PFSK-1 (cell line): ENCODE results near the gene SELENON.

ENCODE experiments used
- FOXP2 ChIP-seq: optimal IDR thresholded peaks from 2 replicates; pipeline ENCODE3; 2011; ENCODE audit warnings: borderline replicate concordance, control low read depth, inconsistent platforms; ENCODE audit not compliant: insufficient read depth; ENCODE audit errors: extremely low read length, extremely low read depth
- POLR2AphosphoS5 ChIP-seq: IDR thresholded peaks from 2 replicates; pipeline ENCODE4 v1.6.1; 2012; ENCODE audit warnings: low read depth, mild to moderate bottlenecking, control low read depth, low read length, moderate library complexity
- REST ChIP-seq, 2 experiments: IDR thresholded peaks; 2 replicates each; pipeline versions ENCODE4 v1.6.1 to v1.8.0; 2011 to 2012; ENCODE audit warnings: low read depth in 2 of 2, low read length in 2 of 2, control low read depth in 1 of 2, inconsistent platforms in 1 of 2, mild to moderate bottlenecking in 1 of 2, moderate library complexity in 1 of 2; ENCODE audit not compliant: insufficient read depth in 1 of 2
- SIN3A ChIP-seq: IDR thresholded peaks from 2 replicates; pipeline ENCODE4 v1.6.1; 2012; ENCODE audit warnings: mild to moderate bottlenecking, low read length, moderate library complexity, borderline replicate concordance; ENCODE audit not compliant: insufficient read depth
- TAF1 ChIP-seq: IDR thresholded peaks from 2 replicates; pipeline ENCODE4 v1.6.1; 2012; ENCODE audit warnings: low read length, control low read depth, borderline replicate concordance; ENCODE audit not compliant: insufficient read depth

SELENON gene

GRCh38 chr1:25756215-25756614, 43.8 kb upstream of the SELENON start:
- TF ChIP-seq REST (IDR thresholded peaks at IDR 0.05; ENCODE audit: insufficient read depth in 1 of 2, low read depth in 2 of 2, low read length in 2 of 2), result no peak
- no peak for TF ChIP-seq FOXP2
- TF ChIP-seq POLR2AphosphoS5, result no peak
- no peak for TF ChIP-seq SIN3A
- TF ChIP-seq TAF1, result no peak

- no peak for TF ChIP-seq POLR2AphosphoS5
- no peak for TF ChIP-seq FOXP2
- TF ChIP-seq REST (IDR thresholded peaks at IDR 0.05; ENCODE audit: insufficient read depth in 1 of 2, low read depth in 2 of 2, low read length in 2 of 2), result no peak
- no peak for TF ChIP-seq TAF1
- no peak for TF ChIP-seq SIN3A
Observed at GRCh38 chr1:25757151-25757845, 42.7 kb upstream of the SELENON start.

DNA sequence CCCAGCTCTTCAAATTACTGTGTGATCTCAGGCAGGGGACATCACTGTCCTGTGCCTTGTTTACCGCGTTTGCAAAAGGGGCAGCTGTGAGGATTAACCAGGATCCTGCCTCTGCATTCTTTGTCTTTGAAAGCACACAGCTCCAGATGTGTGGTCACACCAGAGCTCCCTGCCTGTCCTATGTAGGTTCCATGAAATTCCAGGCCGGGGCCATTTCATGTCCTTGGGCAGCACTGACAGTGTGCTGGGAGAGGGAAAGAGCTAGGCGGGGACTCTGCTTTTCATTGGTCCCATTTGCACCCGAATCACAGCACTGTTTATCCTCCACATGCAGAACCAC, 42.2 kb upstream of the SELENON start:
- no peak for TF ChIP-seq TAF1
- no peak for TF ChIP-seq SIN3A
- no peak for TF ChIP-seq POLR2AphosphoS5
- no peak for TF ChIP-seq REST (IDR thresholded peaks at IDR 0.05; ENCODE audit: insufficient read depth in 1 of 2, low read depth in 2 of 2, low read length in 2 of 2)
- no peak for TF ChIP-seq FOXP2

DNA sequence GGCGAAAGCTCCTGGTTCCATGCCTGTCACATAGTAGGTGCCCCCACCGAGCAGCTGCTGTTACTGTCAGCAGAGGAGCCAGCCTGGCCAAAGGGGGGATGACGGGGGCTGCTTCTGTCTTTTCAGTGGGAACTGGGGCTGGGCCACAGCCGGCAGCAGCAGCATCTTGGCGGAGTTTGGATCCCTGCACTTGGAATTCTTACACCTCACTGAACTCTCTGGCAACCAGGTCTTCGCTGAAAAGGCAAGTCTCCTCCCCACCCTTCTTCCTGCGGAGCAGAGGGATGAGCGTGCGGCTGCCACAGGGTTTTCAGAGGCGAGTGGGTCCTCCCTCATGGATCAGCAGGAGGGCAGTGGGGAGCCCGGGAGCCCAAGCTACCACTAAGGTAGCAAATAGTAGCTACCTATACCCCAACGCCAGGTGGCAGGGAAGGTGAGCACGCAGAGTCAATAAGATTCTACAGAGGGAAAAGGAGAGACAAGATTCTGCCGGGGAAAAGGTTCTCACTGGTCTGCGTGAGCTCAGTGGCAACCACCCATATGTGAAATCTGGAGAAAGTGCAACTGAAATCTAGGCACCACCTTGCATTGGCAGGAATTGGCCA, 41.4 kb upstream of the SELENON start:
- no peak for TF ChIP-seq SIN3A
- TF ChIP-seq REST (IDR thresholded peaks at IDR 0.05; ENCODE audit: insufficient read depth in 1 of 2, low read depth in 2 of 2, low read length in 2 of 2), result no peak
- no peak for TF ChIP-seq TAF1
- TF ChIP-seq POLR2AphosphoS5, result no peak
- TF ChIP-seq FOXP2, result no peak

DNA sequence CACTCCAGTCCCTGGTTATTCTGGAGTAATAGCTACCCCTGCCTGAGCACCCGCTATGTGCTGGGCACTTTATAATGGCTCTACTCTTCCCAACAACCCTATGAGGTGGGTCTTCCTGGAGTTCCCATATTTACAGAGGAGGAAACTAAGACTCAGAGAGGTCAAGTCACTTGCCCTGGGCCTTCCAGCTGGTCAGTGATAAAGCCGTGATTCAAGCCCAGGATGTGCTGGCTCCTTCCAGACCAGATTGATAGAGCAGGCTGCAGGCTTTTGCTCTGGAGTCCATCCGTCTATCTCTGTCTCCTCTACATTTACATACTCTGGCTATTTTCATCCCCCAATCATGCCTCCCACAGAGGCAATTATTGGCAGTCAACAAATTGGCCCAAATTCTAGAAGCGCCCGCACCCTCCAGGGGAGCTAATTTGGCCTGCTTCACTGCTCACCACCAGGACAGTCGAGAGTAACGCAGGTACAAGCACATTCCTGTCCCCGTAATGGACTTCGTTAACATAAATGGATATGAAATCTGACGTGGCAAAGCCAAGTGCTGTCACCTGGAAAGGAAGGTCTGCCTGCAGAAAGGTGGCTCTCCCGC, 39.8 kb upstream of the SELENON start:
- TF ChIP-seq POLR2AphosphoS5, result no peak
- no peak for TF ChIP-seq REST (IDR thresholded peaks at IDR 0.05; ENCODE audit: insufficient read depth in 1 of 2, low read depth in 2 of 2, low read length in 2 of 2)
- TF ChIP-seq TAF1, result no peak
- no peak for TF ChIP-seq SIN3A
- TF ChIP-seq FOXP2, result no peak
